NCI-H2029 (cell line): Measurements from ENCODE around the gene INPP4A.

Experiments
- DNase-seq: peaks from one replicate; lab custom pipeline; 2025; lab: John Stamatoyannopoulos, UW

Gene INPP4A

GRCh38 chr2:98564541-98565132, 120.0 kb downstream of the INPP4A start:
- no peak for DNase-seq

- no peak for DNase-seq
Measured at GRCh38 chr2:98565286-98565860, 120.7 kb downstream of the INPP4A start.

GRCh38 chr2:98565941-98566340, 121.3 kb downstream of the INPP4A start:
- no peak for DNase-seq

- DNase-seq, result no peak
Measured at GRCh38 chr2:98568161-98568956, 123.7 kb downstream of the INPP4A start.

- DNase-seq, result peak; percentile 18
Measured at GRCh38 chr2:98569197-98569793, 124.6 kb downstream of the INPP4A start.

- no peak for DNase-seq
Measured at GRCh38 chr2:98569915-98570314, 125.3 kb downstream of the INPP4A start.

GRCh38 chr2:98570356-98570755, 125.7 kb downstream of the INPP4A start:
- no peak for DNase-seq

GRCh38 chr2:98571121-98571701, 126.6 kb downstream of the INPP4A start:
- no peak for DNase-seq

GRCh38 chr2:98571796-98572195, 127.1 kb downstream of the INPP4A start:
- DNase-seq, result no peak

GRCh38 chr2:98572211-98572610, 127.6 kb downstream of the INPP4A start:
- DNase-seq, result no peak

- DNase-seq, result no peak
Measured at GRCh38 chr2:98572676-98573075, 128.0 kb downstream of the INPP4A start.

- no peak for DNase-seq
Measured at GRCh38 chr2:98573426-98573825, 128.8 kb downstream of the INPP4A start.

GRCh38 chr2:98576666-98577312, 132.1 kb downstream of the INPP4A start:
- DNase-seq, result no peak

GRCh38 chr2:98577313-98577712, 132.7 kb downstream of the INPP4A start:
- DNase-seq, result no peak

GRCh38 chr2:98578231-98578630, 133.6 kb downstream of the INPP4A start:
- no peak for DNase-seq

- no peak for DNase-seq
Measured at GRCh38 chr2:98579926-98580325, 135.3 kb downstream of the INPP4A start.

GRCh38 chr2:98580656-98581284, 136.1 kb downstream of the INPP4A start:
- DNase-seq, result no peak

- DNase-seq, result no peak
Measured at GRCh38 chr2:98582523-98582922, 137.9 kb downstream of the INPP4A start.

GRCh38 chr2:98583276-98583675, 138.6 kb downstream of the INPP4A start:
- no peak for DNase-seq

- peak; percentile 5 for DNase-seq
Measured at GRCh38 chr2:98583816-98584618, 139.4 kb downstream of the INPP4A start.

- DNase-seq, result no peak
Measured at GRCh38 chr2:98585386-98585785, 140.7 kb downstream of the INPP4A start.
